Hindlimb muscle (tissue), 1 donor: Measurements from ENCODE around the gene KIF5A. TPM values are rescaled to one million over a fixed set of nuclear protein-coding genes. Genes with fewer than 3 reads are reported as not detected.

Source experiments
- DNase-seq: peaks from one replicate; pipeline ENCODE4 v3.0.0-alpha.2; 2013
- polyA plus RNA-seq: library from polyadenylated mRNA; unstranded; fragments of 120-200 nt; gene quantifications from one replicate; pipeline ENCODE4 v1.2.1, GENCODE V29; 2013; ENCODE audit not compliant: insufficient read length

Gene KIF5A
- polyA plus RNA-seq, 1 donor = not detected

DNA sequence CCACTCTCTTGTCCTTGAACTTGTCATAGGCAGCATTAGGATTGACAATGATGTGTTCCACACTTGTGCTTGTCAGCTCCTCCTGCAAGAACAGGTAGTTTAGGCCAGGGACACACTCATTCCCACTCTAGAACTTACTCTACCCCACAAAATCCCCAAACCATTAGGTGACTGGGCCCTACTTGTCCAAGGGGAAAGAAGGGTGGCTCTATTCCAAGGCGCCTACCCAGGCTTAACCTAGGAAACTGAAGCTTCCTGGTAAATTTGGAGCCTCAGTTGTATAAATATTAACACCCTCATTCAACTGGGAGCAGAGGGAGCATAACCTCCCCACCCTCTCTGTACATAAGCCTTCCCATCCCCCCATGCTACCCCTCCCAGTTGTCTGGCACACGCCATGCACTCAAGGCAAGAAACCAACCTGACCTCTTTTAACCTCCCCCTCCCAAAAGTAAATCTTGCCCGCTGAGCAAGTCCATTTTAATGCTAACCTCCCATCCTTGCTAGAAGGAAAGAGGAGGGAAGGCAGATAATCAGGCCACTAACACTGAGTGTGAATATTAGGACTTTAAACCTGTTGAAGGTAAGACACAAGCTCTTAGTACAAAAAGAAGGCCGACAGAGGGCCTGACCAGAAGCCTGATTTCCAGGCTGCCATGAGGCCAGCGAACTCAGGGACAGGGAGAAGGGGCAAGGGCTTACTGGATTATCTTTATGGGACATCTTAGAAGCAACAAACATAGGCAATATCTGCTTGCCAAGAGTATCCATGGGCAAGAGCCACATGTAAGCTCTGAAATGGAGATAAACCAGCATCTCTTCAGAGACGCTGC lies 13.9 kb upstream of the KIF5A start:
- DNase-seq = no peak

DNA sequence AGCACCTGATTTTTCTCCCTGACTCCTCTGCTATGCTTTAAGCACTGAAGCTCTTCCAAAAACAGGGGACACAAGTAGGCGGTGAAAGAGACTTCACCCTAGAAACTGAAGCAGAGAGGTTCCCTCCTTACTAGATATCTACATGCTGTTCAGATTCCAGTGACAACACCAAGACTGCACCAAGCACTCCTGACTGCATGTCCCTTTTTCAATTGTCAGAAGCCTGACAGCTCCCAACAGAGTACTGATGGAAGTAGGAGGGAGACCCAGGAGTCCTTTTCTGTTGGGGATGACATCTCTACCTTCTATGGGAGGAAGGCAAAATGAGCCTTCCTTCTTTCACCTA lies 13.3 kb upstream of the KIF5A start:
- no peak for DNase-seq

DNA sequence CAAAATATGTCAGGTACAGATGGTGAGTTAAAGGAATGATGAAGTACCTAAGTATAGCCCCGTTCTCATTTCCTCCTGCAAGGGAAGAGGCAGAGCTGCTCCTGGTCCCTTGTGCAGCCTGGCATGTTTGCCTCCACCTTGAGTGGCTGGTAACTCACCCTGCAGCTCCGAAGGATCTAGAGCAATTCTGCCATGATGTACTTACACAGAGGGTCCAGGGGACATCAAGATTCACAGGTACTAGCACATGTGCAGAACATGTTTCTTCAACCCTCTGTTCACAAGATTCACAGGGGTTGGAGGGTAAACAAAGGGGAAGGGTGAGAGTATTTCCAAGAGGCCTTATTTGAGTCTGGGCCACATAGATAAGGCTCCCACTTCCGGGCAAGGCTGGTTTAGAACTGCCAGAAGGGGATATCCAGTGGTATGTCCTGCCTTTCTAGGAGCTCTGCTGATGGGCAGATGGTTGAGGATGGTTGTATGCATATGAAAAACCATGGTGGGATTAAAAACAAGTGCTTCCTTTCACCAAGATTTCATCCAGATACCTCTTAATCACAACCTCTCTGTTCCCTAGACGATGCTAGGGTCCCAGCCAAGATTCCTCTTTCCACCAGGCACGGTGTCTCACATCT lies 10.6 kb upstream of the KIF5A start:
- no peak for DNase-seq

DNA sequence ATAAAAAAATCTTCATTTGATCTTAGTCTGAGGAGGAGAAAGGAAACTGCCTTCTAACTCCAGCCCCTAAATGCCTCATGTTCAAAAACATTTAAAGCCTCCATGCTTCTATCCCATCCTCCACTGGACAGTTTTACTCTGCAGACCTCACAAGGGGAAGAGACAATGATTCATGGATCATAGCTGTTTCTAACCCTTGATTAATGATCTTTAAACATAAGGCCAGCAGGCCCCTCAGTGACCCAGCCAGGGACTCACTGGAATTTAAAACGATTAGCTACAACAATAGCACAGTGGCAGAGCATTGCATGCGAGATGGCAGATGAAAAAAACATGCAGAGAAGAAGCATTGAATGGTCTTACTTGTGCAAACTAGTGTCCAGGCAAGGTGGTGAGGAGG lies 8.8 kb upstream of the KIF5A start:
- DNase-seq = no peak

DNA sequence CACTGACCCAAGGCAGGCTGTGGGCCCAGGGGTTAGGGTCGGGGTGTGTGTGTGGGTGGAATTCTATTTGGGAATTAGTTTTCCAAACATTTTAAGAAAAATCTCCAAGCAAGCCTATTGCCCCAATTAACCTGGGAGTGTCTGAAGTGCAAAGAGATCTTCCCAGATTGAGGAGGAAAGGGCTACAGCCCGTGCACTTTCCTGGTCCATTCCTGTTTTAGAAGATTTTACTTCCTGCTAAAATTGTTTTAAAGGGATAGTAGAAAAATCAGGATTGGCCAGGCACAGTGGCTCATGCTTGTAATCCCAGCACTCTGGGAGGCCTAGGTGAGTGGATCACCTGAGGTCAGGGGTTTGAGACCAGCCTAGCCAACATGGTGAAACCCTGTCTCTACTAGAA lies 8.1 kb upstream of the KIF5A start:
- no peak for DNase-seq

DNA sequence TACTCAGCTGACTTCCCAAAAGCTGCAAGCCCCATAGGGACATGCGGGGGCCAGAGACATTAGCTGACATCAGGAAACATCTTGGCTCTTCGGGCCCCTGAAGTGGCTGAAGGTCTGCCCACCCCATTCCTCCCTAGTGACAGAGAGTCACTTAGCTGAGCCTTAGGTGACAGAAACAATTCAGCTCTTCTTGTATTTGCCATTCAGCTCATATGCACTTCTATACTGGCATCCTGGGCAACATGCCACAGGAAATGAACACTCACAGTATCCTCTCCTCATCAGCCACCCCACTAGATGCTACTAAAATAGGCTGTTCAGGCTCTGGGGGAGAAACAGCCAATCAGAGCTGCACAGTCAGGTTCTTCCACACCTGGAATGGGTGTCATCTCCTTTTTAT lies 6.3 kb upstream of the KIF5A start:
- DNase-seq = no peak

DNA sequence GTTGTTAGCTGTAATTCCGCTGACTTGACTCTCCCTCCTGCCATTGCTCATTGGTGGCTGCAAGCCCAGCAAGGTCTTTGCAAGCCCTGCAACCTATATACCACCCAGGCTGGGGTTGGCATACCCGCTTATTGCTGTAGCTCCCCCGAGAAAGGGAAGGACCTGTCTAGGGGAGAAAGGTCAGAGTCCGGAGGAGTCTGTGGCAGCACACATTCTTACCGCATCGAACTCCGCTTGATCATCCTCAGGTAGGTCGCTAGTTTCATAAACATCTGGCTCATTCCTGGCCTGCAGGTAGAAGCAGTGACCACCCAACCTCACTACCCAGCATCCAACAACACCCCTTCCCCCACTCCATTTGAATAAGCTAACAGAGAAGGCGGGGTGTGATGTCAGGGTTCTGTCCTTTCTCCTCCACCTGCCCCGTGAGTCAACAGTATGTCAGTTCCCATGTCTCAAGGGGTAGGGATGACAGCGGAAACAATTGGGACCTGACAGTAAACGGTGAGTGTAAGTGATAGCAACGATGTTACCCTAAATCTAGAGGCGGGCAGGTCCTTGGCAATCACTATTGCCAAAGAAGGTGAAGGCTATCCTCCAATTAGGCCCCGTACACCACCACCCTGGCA lies 3.9 kb upstream of the KIF5A start:
- no peak for DNase-seq

DNA sequence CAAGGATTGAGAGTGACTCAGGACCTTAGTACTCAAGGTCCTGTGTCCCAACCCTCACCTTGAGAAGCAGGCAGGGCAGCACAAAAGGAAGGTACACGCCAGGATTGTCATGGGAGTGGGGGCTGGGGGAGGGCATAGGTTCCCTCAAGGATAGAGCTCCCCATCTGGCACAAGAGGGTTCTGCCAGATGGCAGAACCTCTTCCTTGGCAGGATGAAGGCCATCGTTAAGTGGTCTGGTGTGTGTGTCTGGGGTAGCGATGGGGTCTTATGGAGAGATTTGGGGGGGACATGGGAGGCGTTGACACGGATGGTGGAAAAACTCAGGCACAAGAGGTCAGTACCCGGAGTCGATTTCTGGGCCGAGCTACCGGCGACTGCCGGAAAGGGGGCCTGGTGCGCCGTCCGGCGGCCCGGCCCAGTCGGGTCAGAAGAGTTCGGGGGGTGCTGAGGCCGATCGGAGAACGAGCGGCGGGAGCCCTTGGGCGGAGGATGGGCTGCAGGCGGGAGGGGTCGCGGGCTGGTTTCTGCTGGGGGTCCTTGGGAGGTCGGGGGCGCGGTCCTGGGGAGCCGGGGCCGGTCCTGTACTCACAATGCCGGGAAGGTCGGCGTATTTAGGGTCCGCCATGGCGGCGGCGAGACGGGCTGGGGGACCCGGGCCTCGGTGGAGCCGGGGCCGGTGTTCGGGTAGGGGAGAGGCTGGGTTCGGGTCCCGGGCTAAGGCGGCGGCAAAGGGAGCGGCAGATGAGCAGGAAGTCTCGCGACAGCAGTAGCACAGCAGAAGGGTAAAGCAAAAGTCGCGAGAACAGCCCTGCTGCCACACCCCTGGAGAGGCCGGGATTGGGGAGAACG lies 3.2 kb upstream of the KIF5A start, which contains the start of gene DCTN2:
Gene DCTN2 (minus strand): TSS at position 755 of the 850 bp plus-strand sequence. CDS start 129 bp downstream, at position 626.
- peak; percentile 96 for DNase-seq

DNA sequence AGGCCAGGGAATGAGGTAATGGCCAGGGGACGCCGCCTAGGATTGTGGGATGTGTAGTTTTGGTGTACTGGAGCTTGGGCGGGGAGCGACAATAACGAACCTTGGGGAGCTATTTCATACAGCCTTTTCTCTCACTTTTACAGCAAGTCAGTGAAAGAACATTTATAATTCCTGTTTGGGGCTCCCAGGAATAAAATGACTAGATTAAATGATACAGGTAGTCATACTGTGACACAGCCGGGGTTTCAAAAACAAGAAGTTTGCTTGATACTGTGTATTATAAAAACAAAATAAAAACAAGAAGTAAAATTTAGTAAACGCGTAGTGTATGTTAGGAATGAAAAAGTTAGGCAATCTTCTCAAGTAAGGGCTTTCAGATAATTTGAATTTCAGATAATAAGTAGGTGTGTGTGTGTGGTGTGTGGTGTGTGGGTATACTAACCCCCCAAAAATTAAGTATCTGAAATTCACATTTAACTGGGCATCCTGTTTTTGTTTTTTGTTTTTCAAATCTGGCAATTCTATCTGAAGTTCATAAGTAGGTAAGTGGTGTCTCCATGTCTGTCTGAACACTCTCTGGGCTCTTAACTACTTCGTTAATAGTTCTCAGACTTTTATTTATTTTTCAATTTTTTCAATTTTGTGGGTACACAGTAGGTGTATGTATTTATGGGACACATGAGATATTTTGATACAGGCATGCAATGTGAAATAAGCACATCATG lies 2.4 kb upstream of the KIF5A start:
- DNase-seq = no peak

DNA sequence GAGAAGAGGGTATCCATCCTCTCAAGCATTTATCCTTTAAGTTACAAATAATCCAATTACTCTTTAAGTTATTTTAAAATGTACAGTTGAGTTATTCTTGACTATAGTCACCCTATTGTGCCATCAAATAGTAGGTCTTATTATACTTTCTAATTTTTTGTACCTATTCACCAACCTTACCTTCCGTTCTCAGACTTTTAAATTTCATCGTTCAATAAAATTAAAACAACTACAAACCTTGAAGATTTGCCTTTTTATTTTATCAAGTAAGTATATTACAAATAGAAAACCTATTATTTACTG lies 1.9 kb upstream of the KIF5A start:
- no peak for DNase-seq

DNA sequence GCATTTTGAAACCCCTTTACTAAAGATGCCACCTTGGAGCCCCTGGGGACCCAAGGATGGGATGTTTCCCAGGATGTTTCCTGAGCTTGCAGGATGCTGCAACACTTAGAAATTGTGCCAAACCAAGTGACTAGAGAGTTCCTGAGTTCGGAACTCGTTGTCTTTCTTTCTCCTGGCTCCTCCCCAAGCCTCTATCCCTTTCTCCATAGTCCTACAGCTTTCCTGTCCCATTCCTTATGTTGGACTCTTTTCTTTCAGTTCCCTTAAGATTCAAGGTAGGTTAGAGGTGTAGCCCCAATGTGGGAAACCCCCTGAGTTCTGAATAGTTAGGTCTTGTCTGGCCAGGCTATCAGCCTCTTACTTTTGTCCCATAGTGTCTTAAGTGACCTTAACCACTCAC lies 1.4 kb upstream of the KIF5A start:
- DNase-seq = no peak

DNA sequence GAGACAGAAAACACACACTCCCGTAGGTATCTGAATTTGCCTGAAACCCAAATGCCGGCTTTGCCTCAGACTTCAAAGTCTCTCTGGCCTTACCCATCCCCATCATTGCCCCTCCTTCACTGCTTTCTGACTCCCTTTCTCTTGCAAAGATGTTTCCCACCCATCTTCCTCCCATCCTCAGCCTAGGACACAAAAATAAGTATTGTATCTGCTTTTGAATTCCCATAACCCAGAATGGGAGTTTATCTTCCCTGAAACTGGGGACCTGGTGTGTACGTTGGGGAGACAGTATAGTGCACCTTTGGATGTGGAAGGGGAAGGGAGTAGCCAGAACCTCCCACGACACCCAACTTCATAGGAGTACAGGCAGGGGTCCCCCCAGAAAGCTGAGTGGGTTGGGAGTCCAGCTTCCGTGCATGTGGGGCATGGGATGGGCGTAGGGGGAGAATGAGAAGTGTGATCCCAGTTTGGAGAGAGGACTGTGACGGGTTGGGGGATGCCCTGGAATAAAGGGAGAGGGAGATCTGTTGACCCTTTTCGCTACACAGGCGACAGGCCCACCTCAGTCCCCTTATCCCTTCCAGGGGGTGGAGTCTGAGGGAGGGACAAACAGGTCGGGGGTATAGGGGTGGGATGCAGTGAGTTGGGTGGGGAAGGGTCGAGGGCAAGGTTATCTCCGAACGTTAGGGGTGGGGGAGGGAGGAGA lies 488 bp upstream of the KIF5A start:
- no peak for DNase-seq

DNA sequence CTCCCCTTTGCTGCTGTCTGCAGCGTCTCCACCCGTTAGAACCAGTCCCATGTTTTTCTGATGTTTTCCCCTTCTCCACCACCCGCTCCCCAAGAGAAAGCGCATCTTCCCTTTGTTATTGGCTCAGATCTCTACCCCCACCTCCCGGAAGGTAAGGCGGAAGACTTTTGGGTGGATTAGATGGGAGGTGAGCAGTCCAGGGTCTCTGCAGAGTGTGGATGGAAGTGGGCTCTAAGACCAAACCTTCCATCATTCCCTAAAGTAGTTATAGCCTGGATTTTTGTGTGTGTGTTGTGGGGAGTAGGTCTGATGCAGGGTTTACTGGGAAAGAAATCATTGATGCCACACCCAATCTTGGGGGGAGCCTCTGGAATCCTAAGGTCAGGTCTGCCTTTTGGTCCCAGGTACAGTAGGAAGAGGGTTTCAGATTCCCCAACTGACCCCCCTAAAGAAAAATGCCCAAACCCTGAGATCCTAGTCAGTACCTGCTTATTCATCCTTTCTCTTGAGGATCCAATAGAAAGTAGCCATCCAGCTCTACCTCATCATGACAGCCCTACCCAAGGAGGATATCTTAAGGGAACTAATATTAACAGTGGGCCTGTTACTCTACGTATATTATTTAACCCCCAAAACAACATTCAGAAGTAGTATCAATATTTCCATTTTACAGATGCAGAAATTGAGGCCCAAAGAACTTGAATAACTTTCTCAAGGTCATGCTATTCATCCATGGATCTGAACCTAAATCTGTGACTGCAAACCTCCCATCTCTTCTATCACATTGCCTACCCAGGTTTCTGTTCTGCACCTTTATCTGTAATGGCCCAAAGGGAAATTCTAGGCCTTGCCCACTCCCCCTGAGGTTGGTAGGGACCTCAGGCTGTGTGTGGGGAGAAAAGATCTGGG lies 1.1 kb downstream of the KIF5A start:
- no peak for DNase-seq

DNA sequence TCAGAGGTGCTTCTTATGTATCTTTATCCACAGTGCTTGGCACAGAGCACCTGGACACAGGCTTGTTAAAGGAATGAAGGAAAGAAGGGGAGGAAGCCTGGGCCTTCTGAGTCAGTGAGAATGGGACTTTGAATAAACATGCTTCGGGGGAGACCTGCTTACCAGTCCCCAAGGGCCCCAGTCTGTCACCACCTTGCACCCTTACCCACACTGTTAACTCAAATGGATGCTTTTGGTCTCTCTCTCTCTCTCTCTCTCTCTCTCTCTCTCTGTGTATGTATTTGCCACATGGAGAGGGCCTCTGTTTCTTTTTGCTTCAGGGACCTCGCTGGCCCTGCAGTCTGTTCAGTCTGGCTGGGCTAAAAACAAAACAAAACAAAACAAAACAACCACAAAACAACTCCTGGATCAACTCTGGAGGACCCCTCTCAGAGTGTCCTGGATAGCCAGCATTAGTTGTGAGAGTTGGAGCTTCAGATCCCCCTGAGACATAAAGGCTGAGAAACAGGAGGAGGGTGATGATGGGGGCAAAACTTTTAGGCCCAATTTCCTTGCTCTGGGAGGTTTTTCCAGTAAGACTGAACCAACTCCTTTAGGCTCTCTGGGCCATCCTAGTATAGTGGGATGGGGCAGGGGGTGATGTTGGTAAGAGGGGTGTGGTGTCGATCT lies 1.9 kb downstream of the KIF5A start:
- no peak for DNase-seq

DNA sequence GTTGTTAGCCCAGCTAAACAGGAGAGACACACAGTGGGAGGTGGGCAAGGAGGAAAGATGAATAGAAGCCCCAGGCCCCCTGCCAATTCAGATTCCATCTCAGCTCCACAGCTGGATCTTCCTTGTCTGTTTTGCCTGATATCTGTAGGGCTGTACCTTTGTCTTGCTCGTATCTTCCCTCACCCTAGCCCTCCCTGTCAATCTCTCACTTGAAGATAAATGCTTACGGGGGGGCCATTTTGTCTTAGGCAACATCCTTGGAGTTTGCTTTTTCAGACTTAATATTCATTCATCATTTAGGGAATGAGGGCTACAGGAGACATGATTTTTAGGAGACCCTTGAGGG lies 2.4 kb downstream of the KIF5A start:
- DNase-seq = no peak

DNA sequence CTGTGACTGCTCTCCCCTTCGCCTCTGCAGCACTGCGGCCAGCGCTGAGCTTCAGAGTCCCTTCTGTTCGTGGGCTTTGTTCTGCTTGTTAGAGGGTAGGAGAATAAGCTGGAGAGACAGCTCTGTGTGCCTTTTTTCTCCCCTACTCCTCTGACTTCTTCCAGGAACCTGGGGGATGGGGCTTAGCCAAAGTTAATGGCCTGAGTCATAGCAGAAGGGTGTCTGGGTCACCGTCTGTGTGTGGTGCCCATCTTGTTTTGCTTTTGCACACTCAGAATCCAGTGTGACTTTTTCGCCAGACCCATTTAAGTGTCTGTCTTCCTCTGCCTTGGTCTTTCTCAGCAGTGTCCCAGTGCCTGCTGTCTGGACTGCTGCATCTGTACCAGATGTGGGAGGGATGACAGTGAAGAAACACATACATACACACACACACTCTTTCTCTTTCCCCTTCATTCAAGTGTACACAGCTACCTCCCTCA lies 3.0 kb downstream of the KIF5A start:
- DNase-seq = no peak

DNA sequence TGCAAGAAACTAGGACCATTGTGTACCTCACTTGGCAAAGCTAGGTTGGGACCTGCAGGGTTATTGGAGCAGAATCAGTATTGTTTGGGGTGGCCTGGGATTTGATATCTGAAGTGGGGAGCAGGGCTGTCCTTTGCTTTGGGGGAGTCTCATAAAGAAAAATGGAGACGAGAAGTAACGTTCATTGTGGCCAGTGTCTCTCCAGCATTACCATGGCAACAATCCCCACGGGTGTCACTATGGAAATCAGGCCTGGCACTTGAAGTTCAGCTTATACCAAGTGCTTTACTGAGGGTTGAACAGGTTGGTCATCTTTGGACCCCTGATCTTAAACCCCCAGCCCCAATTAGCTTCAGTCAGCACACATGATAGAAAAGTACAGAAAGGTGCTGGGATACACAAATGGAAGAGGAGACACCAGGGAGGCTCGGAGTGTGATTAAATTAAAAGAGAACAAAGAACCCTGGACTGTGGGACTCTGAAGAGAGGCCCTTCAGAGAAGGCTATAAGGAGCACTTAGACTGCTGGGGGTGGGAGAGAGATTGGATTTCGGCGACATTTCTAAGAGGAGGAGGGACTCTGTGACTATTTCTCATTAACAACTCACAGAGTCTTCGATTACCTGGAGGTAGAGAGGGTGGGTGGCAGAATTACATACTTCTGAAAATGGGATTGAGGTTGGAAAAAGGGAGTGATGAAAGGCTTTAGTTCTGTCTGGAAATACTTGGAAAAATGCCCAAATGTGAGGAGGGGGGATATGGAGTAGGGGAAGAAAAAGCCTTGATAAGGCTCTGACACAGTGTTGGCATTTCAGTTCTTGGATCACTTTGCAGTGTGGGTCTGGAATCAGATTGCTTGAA lies 3.7 kb downstream of the KIF5A start:
- no peak for DNase-seq

DNA sequence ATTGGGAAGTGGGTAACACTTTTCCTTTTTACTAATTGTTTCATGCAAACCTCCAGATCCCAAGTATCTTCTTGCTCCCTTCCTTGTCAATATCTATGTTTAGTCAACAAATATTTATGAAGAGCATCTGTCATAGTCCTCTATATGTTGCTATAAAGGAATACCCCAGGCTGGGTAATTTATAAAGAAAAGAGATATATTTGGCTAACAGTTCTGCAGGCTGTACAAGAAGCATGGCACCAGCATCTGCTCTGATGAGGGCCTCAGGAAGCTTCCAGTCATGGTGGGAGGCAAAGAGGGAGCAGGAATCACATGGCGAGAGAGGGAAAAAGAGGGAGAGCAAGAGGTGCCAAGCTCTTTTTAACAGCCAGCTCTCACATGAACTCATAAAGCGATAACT lies 4.6 kb downstream of the KIF5A start:
- DNase-seq = no peak

DNA sequence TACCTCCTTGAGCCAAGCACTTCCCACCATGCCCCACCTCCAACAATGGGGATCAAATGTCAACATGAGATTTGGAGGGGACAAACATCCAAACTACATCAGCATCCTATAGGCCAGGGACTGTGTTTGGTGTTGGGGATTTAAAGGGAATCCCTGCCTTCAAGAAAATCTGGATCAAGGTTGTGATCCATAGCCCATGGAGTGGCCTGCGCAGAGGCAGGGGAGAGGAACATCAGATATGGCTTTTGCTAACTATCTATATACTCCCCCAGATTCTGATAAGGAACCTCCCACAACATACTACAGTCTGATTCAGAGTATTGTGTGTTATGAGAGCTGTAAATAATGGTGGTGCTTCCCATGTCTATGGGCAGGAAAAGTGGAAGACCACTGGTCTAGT lies 5.1 kb downstream of the KIF5A start:
- no peak for DNase-seq
